ENCODE measurements around the gene GNA12. TPM values are rescaled to one million over a fixed set of nuclear protein-coding genes. Genes with fewer than 3 reads are reported as not detected.

Gene GNA12
- total RNA-seq, 1 experiment from 2014 or later: 23.3 TPM

DNA sequence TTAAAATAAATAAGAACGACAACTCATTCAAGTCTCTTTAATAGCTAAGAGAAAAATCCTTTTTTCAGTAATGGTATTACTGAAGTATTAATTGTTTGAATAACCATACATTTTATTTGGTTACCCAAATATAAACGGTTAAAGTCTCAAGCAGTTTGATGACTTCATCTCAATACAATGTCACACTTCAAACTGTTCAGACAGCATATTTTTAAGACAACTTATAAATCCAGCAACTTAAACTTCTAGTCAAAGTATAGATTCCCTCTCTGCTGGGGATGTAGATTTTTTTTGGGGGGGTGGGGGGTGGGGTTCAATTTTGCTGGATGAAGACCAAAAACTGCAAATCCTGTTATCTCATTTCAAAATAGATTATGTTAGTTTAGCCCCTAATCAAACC is 42.0 kb downstream of the GNA12 start:
- Histone ChIP-seq H3K27me3 (ENCODE audit: control insufficient read depth, insufficient read depth, low read length) (no peaks in the 10 kb centered on the region), H3K4me3 (ENCODE audit: insufficient read depth, low read depth, low read length) (no peak overlapping the region), H3K36me3 (replicated peaks; ENCODE audit: control insufficient read depth, insufficient read depth, low read length) (no peaks in the 10 kb centered on the region; the same call in 1 of the 2 replicates)
- no peak for DNase-seq

- no peak overlapping the region for H3K4me3 ChIP-seq (ENCODE audit: insufficient read depth, low read depth, low read length)
- no peaks in the 10 kb centered on the region; the same call in 1 of the 2 replicates for H3K36me3 ChIP-seq (replicated peaks; ENCODE audit: control insufficient read depth, insufficient read depth, low read length)
- no peaks in the 10 kb centered on the region for H3K27me3 ChIP-seq (ENCODE audit: control insufficient read depth, insufficient read depth, low read length)
- no peak for DNase-seq
Measured at GRCh38 chr7:2800931-2801688, 43.0 kb downstream of the GNA12 start.

DNA sequence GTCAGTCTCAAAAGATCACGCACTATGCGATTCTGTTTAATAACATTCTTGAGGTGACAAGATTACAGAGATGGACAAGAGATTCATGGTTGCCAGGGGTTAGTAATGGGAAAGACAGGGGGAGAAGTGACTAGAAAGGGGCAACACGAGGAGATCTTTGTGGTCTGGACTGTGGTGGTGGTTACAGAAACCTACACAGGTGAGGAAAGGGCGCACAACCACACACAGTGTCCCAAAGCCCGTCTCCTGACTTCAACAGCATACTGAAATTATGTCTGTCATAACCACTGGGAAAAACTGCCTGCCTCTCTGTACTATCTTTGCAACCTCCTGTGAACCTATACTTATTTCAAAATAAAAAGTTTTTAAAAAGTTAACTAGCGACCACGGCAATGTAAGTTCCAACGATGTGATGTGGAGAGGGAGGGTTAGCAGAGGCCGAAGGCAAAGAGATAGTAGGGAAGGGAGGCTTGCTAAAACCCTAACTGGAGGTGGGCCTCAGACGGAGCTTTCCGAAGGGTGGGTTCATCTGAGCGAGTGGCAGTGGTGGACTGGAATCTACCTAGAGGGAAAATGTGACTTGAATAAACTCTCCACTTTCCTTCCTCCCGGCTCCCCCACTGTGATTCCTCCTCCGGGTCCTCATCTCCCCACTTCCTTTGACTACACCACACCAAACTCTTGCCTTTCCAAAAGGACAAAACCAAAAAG is 43.7 kb downstream of the GNA12 start:
- Histone ChIP-seq H3K36me3 (replicated peaks; ENCODE audit: control insufficient read depth, insufficient read depth, low read length) (no peaks in the 10 kb centered on the region; the same call in 1 of the 2 replicates), H3K27me3 (ENCODE audit: control insufficient read depth, insufficient read depth, low read length) (no peaks in the 10 kb centered on the region), H3K4me3 (ENCODE audit: insufficient read depth, low read depth, low read length) (no peak overlapping the region)
- no peak for DNase-seq

DNA sequence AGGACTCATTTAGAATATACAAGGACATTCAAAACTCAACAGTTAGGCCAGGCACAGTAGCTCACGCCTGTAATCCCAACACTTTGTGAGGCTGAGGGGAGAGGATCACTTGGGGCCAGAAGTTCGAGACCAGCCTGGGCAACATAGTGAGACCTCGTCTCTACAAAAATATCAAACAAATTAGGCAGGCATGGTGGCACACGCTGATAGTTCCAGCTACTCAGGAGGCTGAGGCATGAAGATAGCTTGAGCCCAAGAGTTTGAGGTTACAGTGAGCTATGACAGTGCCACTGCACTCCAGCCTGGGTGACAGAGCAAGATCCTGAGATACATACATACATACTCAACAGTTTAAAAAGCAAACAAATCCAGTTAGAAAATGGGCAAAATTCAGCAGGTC is 44.9 kb downstream of the GNA12 start:
- Histone ChIP-seq H3K4me3 (ENCODE audit: insufficient read depth, low read depth, low read length) (no peak overlapping the region), H3K36me3 (replicated peaks; ENCODE audit: control insufficient read depth, insufficient read depth, low read length) (peaks cover 3% of the 10 kb centered on the region; the same call in 1 of the 2 replicates)

GRCh38 chr7:2798669-2799068 is 45.4 kb downstream of the GNA12 start:
- no peak for DNase-seq
- H3K27me3 ChIP-seq (ENCODE audit: control insufficient read depth, insufficient read depth, low read length): no peaks in the 10 kb centered on the region
- no peak overlapping the region for H3K4me3 ChIP-seq (ENCODE audit: insufficient read depth, low read depth, low read length)
- peaks cover 4% of the 10 kb centered on the region; the same call in 1 of the 2 replicates for H3K36me3 ChIP-seq (replicated peaks; ENCODE audit: control insufficient read depth, insufficient read depth, low read length)

More for the DNA sequence above, 44.9 kb downstream of the GNA12 start:
- DNase-seq: no peak
- no peaks in the 10 kb centered on the region for H3K27me3 ChIP-seq (ENCODE audit: control insufficient read depth, insufficient read depth, low read length)

DNA sequence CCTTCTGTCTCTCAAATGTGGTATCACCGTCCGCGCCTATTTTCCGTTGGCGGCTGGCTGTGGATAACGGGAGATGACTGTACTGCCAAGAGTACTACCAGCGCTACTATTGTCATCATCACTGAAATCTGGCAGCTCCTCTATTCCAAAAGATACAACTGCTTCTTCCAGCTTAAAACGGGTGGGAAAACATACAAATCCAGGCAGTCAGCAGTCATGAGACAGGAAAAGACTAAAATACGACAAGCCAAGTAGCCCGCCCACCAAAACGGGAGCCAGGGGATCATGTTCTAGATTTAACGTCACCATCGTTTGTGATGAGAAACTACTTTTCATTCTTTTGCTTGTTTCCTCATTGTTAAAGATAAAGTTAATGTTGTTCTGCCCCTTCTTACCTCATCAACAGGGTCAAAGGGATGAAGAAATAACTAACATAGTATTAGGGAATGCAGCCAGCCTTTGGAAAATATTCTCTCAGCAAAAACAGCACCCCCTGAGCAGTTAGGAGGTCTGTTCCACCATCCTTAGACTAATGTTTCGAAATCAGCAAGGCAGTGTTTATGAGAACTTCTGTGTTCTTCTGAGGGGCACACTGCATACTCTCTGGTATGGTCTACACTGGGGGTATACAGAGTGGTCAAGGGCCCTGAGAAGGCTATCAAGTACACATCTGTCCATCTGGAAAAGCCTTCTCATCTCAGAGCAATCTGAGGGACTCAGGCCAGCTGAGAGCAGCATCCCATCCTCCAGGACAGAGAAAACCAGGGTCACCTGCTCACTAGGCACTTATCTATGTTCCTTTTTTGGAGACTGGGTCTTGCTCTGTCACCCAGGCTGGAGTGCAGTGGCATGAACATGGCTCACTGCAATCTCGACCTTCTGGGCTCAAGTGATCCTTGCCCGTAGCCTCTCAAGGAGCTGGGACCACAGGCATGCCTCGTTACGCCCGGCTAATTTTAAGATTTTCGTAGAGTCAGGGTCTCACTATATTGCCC is 47.5 kb downstream of the GNA12 start:
- DNase-seq: no peak
- H3K36me3 ChIP-seq (replicated peaks; ENCODE audit: control insufficient read depth, insufficient read depth, low read length): peaks cover 11% of the 10 kb centered on the region; the same call in 1 of the 2 replicates
- H3K4me3 ChIP-seq (ENCODE audit: insufficient read depth, low read depth, low read length): no peak overlapping the region
- no peaks in the 10 kb centered on the region for H3K27me3 ChIP-seq (ENCODE audit: control insufficient read depth, insufficient read depth, low read length)

DNA sequence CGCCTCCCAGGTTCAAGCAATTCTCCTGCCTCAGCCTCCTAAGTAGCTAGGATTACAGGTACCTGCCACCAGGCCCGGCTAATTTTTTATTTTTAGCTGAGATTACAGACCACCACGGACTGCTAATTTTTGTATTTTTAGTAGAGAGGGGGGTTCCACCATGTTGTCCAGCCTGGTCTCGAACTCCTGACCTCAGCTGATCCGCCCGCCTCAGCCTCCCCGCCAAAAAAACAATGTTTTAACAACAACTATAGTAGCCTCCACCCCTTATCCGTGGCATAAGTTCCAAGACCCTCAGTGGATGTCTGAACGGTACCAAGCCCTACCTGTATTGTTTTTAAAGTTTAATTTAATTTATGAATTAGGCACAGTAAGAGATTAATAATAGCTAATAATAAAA is 48.2 kb downstream of the GNA12 start:
- H3K36me3 ChIP-seq (replicated peaks; ENCODE audit: control insufficient read depth, insufficient read depth, low read length): peaks cover 12% of the 10 kb centered on the region; the same call in 1 of the 2 replicates
- H3K27me3 ChIP-seq (ENCODE audit: control insufficient read depth, insufficient read depth, low read length): no peaks in the 10 kb centered on the region
- no peak for DNase-seq
- H3K4me3 ChIP-seq (ENCODE audit: insufficient read depth, low read depth, low read length): no peak overlapping the region

- Histone ChIP-seq H3K27me3 (ENCODE audit: control insufficient read depth, insufficient read depth, low read length) (no peaks in the 10 kb centered on the region), H3K4me3 (ENCODE audit: insufficient read depth, low read depth, low read length) (no peak overlapping the region), H3K36me3 (replicated peaks; ENCODE audit: control insufficient read depth, insufficient read depth, low read length) (peaks cover 14% of the 10 kb centered on the region; the same call in 1 of the 2 replicates)
- no peak for DNase-seq
Measured at GRCh38 chr7:2794836-2795636, 49.1 kb downstream of the GNA12 start.

- no peak overlapping the region for H3K4me3 ChIP-seq (ENCODE audit: insufficient read depth, low read depth, low read length)
- DNase-seq: no peak
- peaks cover 16% of the 10 kb centered on the region for H3K36me3 ChIP-seq (replicated peaks; ENCODE audit: control insufficient read depth, insufficient read depth, low read length)
- H3K27me3 ChIP-seq (ENCODE audit: control insufficient read depth, insufficient read depth, low read length): no peaks in the 10 kb centered on the region
Measured at GRCh38 chr7:2792856-2793487, 51.1 kb downstream of the GNA12 start.

GRCh38 chr7:2792235-2792634 is 51.9 kb downstream of the GNA12 start:
- no peak for DNase-seq
- Histone ChIP-seq H3K36me3 (replicated peaks; ENCODE audit: control insufficient read depth, insufficient read depth, low read length) (peaks cover 16% of the 10 kb centered on the region), H3K27me3 (ENCODE audit: control insufficient read depth, insufficient read depth, low read length) (no peaks in the 10 kb centered on the region), H3K4me3 (ENCODE audit: insufficient read depth, low read depth, low read length) (no peak overlapping the region)

DNA sequence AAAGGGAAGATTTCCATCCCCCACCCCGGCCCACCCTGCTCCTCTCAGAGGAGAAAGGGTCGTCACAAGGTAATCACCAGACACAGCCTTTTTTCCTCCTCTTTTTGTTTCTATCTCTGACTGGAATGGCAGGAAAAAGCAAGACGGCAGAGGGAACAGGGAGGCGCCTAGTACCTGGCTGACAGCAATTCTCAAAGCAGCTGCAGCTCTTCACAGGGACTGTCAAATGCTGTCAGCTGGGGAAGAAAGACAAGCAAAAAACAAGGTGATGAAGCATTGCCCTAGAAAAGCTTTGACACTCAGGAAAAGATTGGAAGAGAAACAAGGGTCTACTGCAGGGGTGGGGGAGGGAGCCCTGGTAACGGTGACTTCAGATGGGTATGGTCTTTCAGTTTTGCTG is 52.7 kb downstream of the GNA12 start:
- H3K36me3 ChIP-seq (replicated peaks; ENCODE audit: control insufficient read depth, insufficient read depth, low read length): peaks cover 16% of the 10 kb centered on the region
- no peak overlapping the region for H3K4me3 ChIP-seq (ENCODE audit: insufficient read depth, low read depth, low read length)
- no peaks in the 10 kb centered on the region for H3K27me3 ChIP-seq (ENCODE audit: control insufficient read depth, insufficient read depth, low read length)
- DNase-seq: no peak

- DNase-seq: no peak
- Histone ChIP-seq H3K36me3 (replicated peaks; ENCODE audit: control insufficient read depth, insufficient read depth, low read length) (peaks cover 10% of the 10 kb centered on the region), H3K27me3 (ENCODE audit: control insufficient read depth, insufficient read depth, low read length) (no peaks in the 10 kb centered on the region), H3K4me3 (ENCODE audit: insufficient read depth, low read depth, low read length) (no peak overlapping the region)
Measured at GRCh38 chr7:2787251-2787951, 56.7 kb downstream of the GNA12 start.

DNA sequence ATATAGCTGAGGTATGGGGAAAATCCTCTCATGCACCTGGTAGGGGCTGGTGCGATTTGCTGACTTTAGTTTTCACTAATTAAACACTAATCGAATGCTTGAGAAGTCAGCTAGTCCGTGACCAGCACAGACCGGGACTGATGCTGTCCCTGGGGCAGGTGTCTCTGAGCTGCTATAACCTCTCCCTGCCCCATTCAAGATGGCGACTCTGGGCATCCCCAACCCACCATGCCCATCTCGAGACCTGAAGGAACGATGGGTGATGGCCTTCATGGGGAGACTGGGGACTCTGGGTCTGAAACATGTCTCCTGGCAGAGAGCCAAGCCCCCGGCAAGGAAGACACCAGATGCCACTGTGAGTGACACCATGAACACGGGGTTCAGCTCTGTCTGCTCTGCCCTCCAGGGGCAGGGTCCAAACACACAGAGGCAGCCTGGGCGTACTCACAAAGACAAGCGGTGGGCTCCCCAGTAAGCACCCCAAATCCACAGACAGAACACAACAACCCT is 57.4 kb downstream of the GNA12 start:
- H3K36me3 ChIP-seq (replicated peaks; ENCODE audit: control insufficient read depth, insufficient read depth, low read length): peaks cover 6% of the 10 kb centered on the region
- no peak for DNase-seq
- H3K27me3 ChIP-seq (ENCODE audit: control insufficient read depth, insufficient read depth, low read length): no peaks in the 10 kb centered on the region
- no peak overlapping the region for H3K4me3 ChIP-seq (ENCODE audit: insufficient read depth, low read depth, low read length)
